ENCODE results near the gene LTBR. TPM values are rescaled to one million over a fixed set of nuclear protein-coding genes. Genes with fewer than 3 reads are reported as not detected.

LTBR gene
- total and polyA plus RNA-seq, 2 experiments from 2014 or later, result 42.4 to 79.8 TPM

DNA sequence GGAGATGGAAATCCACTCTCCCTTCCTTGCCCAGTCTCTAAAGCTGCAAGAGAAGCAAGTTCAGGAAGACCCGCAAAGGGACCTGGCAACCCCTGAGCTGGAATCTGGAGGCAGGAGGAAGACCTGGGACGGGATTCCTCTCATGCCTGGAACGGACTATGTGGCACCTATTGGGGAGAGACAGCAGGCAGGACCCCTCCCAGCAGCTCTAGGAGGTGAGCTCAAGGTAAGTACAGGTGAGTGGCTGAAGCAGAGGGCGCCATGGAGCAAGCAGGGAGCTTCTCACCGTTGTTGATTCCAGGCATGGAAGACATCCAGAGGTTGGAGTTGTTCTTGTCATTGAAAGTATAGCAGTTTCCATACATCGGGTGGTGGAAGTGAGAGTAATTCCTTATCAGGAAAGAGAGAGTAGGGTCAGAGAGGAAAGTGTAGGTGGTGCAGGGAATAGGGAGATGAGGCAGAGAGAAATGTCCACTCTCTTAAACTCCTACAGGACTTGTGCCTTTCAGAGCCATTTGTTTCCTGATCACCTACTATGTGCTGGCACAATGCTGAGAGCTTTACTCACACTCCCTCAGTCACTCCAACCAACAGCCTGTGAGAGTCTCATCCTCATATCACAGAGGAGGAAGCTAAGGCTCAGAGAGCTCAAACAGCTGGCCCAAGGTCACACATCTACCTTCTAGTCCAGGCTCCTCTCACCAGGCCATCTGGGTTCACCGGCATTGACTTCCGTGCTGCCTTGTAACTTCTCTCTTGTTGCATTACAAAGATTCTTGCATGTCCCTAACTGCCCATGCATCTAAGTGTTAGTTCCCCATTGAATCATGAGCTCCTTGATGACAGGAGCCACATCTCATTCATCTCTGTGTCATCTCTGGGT lies 28.2 kb upstream of the LTBR start:
- Histone ChIP-seq H3K9me3 (ENCODE audit: low read depth) (no peaks in the 10 kb centered on the region), H3K9me2 (replicated peaks; ENCODE audit: insufficient read depth) (no peaks in the 10 kb centered on the region), H3K4me1 (ENCODE audit: insufficient read depth) (peaks cover 6% of the 10 kb centered on the region), H3K27me3 (no peaks in the 10 kb centered on the region), H3K4me2 (no peak overlapping the region), H3K79me2 (no peaks in the 10 kb centered on the region), H3K36me3 (replicated peaks; ENCODE audit: insufficient read depth, low read depth) (no peaks in the 10 kb centered on the region), H3K27ac (no peak overlapping the region), H2AFZ (no peak overlapping the region), H3K4me3 (no peak overlapping the region), H4K20me1 (ENCODE audit: insufficient read depth, poor library complexity, severe bottlenecking) (no peaks in the 10 kb centered on the region)
- no peak for DNase-seq (ENCODE audit: low spot score)
- TF ChIP-seq EZH2 (IDR thresholded peaks at IDR 0.05; ENCODE audit: borderline replicate concordance), result no peak
- TF ChIP-seq CTCF (IDR thresholded peaks at IDR 0.05; ENCODE audit: poor library complexity), result no peak
- TF ChIP-seq EZH2phosphoT487 (IDR thresholded peaks at IDR 0.05; ENCODE audit: low read depth, severe bottlenecking, unreplicated experiment), result no peak
- WGBS (ENCODE audit: low lambda C conversion rate, missing lambda C conversion rate), result 76% methylated on average over 8 of the region's 8 CpGs

GRCh38 chr12:6356374-6356820 lies 27.6 kb upstream of the LTBR start:
- Histone ChIP-seq H3K79me2 (no peaks in the 10 kb centered on the region), H3K4me2 (no peak overlapping the region), H3K9me2 (replicated peaks; ENCODE audit: insufficient read depth) (no peaks in the 10 kb centered on the region), H3K9me3 (ENCODE audit: low read depth) (no peaks in the 10 kb centered on the region), H3K36me3 (replicated peaks; ENCODE audit: insufficient read depth, low read depth) (no peaks in the 10 kb centered on the region), H4K20me1 (ENCODE audit: insufficient read depth, poor library complexity, severe bottlenecking) (no peaks in the 10 kb centered on the region), H3K4me3 (no peak overlapping the region), H3K27ac (no peak overlapping the region), H2AFZ (no peak overlapping the region), H3K27me3 (no peaks in the 10 kb centered on the region), H3K4me1 (ENCODE audit: insufficient read depth) (peaks cover 6% of the 10 kb centered on the region)
- no peak for DNase-seq (ENCODE audit: low spot score)
- WGBS (ENCODE audit: low lambda C conversion rate, missing lambda C conversion rate), result 97% methylated on average over 5 of the region's 5 CpGs
- TF ChIP-seq CTCF (IDR thresholded peaks at IDR 0.05; ENCODE audit: poor library complexity) (no peak), EZH2 (IDR thresholded peaks at IDR 0.05; ENCODE audit: borderline replicate concordance) (no peak), EZH2phosphoT487 (IDR thresholded peaks at IDR 0.05; ENCODE audit: low read depth, severe bottlenecking, unreplicated experiment) (no peak)

DNA sequence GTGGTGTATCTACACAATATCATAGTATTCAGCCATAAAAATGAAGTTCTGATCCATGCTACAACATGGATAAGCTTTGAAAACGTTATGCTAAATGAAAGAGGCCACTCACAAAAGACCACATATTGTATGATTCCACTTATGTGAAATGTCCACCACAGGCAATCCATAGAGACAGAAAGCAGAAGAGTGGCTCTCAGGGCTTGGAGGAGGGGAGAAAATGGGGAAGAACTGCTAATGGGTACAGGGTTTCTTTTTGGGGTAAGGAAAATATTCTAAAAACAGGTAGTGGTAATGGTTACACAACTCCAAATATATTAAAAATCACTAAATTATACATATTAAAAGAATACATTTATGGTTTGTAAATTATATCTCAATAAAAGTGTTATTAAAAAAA lies 25.1 kb upstream of the LTBR start:
- no peak for TF ChIP-seq EZH2phosphoT487 (IDR thresholded peaks at IDR 0.05; ENCODE audit: low read depth, severe bottlenecking, unreplicated experiment)
- TF ChIP-seq EZH2 (IDR thresholded peaks at IDR 0.05; ENCODE audit: borderline replicate concordance), result no peak
- no peak for TF ChIP-seq CTCF (IDR thresholded peaks at IDR 0.05; ENCODE audit: poor library complexity)
- no peaks in the 10 kb centered on the region for H3K9me3 ChIP-seq (ENCODE audit: low read depth)
- no peaks in the 10 kb centered on the region for H3K79me2 ChIP-seq
- no peaks in the 10 kb centered on the region for H4K20me1 ChIP-seq (ENCODE audit: insufficient read depth, poor library complexity, severe bottlenecking)
- peaks cover 10% of the 10 kb centered on the region for H3K4me1 ChIP-seq (ENCODE audit: insufficient read depth)
- no peak overlapping the region for H3K4me3 ChIP-seq
- no peaks in the 10 kb centered on the region for H3K27me3 ChIP-seq
- no peak overlapping the region for H3K4me2 ChIP-seq
- H3K27ac ChIP-seq, result no peak overlapping the region
- WGBS (ENCODE audit: low lambda C conversion rate, missing lambda C conversion rate), result 60% methylated on average over 1 of the region's 1 CpG
- no peaks in the 10 kb centered on the region for H3K9me2 ChIP-seq (replicated peaks; ENCODE audit: insufficient read depth)
- no peaks in the 10 kb centered on the region for H3K36me3 ChIP-seq (replicated peaks; ENCODE audit: insufficient read depth, low read depth)
- no peak for DNase-seq (ENCODE audit: low spot score)
- H2AFZ ChIP-seq, result no peak overlapping the region
